HG03565 (cell line): Measurements from ENCODE around the gene PPP2R3C.
"Not testable (repeated sequence)": the region's sequence is repeated elsewhere in the genome, so short reads cannot be mapped to it uniquely, and the experiment has no call there.

ENCODE experiments used
- ATAC-seq: cut with Tn5 transposase; IDR thresholded peaks from one replicate; pipeline ENCODE4 v1.9.1; 2021; ENCODE audit warnings: mild to moderate bottlenecking, moderate library complexity; ENCODE audit not compliant: unreplicated experiment

Gene PPP2R3C

GRCh38 chr14:35121887-35122695 lies at the start of gene PPP2R3C, which contains the start of gene PRORP:
PPP2R3C (minus strand) TSS chr14:35121990; CDS start chr14:35121959, 31 bp downstream.
PRORP (plus strand) TSS chr14:35122552; CDS start chr14:35123246, 694 bp downstream.
- peak; percentile 76 for ATAC-seq

GRCh38 chr14:35167496-35167895 lies 45.7 kb upstream of the PPP2R3C start:
- ATAC-seq = no peak

GRCh38 chr14:35164849-35165248 lies 43.1 kb upstream of the PPP2R3C start:
- no peak for ATAC-seq

- ATAC-seq = no peak
Observed at GRCh38 chr14:35163384-35163783, 41.6 kb upstream of the PPP2R3C start.

- ATAC-seq = peak; percentile 53
Observed at GRCh38 chr14:35161231-35161630, 39.4 kb upstream of the PPP2R3C start.

GRCh38 chr14:35159742-35160409 lies 38.1 kb upstream of the PPP2R3C start:
- ATAC-seq = no peak

GRCh38 chr14:35158951-35159653 lies 37.3 kb upstream of the PPP2R3C start:
- ATAC-seq = no peak

- ATAC-seq = no peak
Observed at GRCh38 chr14:35158491-35158890, 36.7 kb upstream of the PPP2R3C start.

- ATAC-seq = no peak
Observed at GRCh38 chr14:35155962-35156361, 34.2 kb upstream of the PPP2R3C start.

- ATAC-seq = no peak
Observed at GRCh38 chr14:35154016-35154415, 32.2 kb upstream of the PPP2R3C start.

- not testable (repeated sequence) for ATAC-seq
Observed at GRCh38 chr14:35152531-35152930, 30.7 kb upstream of the PPP2R3C start.

GRCh38 chr14:35149239-35149638 lies 27.4 kb upstream of the PPP2R3C start:
- no peak for ATAC-seq

- no peak for ATAC-seq
Observed at GRCh38 chr14:35147711-35148110, 25.9 kb upstream of the PPP2R3C start.

GRCh38 chr14:35147186-35147585 lies 25.4 kb upstream of the PPP2R3C start:
- ATAC-seq = no peak

GRCh38 chr14:35146711-35147149 lies 24.9 kb upstream of the PPP2R3C start:
- no peak for ATAC-seq

- no peak for ATAC-seq
Observed at GRCh38 chr14:35144029-35144428, 22.2 kb upstream of the PPP2R3C start.

GRCh38 chr14:35140718-35141581 lies 19.2 kb upstream of the PPP2R3C start:
- ATAC-seq = no peak

- ATAC-seq = no peak
Observed at GRCh38 chr14:35138585-35138984, 16.8 kb upstream of the PPP2R3C start.

- no peak for ATAC-seq
Observed at GRCh38 chr14:35134329-35135123, 12.7 kb upstream of the PPP2R3C start.
